Stimulated activated CD8-positive, alpha-beta memory T cell treated with anti-CD3 and anti-CD28 coated beads, Interleukin-7, amount 100 ng/mL, for 4 hours (primary cell): ENCODE measurements around the gene CT45A9.
"Not testable (repeated sequence)": the region's sequence is repeated elsewhere in the genome, so short reads cannot be mapped to it uniquely, and the experiment has no call there.

ENCODE experiments used
- DNase-seq, 2 donors: peaks; one replicate each; pipeline ENCODE4 v3.0.0-alpha.2; 2020; ENCODE audit warnings: low read depth in 2 of 2

Gene CT45A9

GRCh38 chrX:135871712-135872111 lies at the start of gene CT45A9:
Gene CT45A9 (minus strand): TSS chrX:135871812. CDS start chrX:135868061, 3,751 bp downstream.
- not testable (repeated sequence) for DNase-seq

- DNase-seq = not testable (repeated sequence)
Measured at GRCh38 chrX:135920516-135920915, 48.9 kb upstream of the CT45A9 start.

- no peak for DNase-seq
Measured at GRCh38 chrX:135914404-135914803, 42.8 kb upstream of the CT45A9 start.

- DNase-seq = no peak
Measured at GRCh38 chrX:135910251-135910650, 38.6 kb upstream of the CT45A9 start.

- no peak for DNase-seq
Measured at GRCh38 chrX:135893294-135893817, 21.7 kb upstream of the CT45A9 start, which contains the start of the genes CT45A10 and SAGE1. Gene CT45A10 (minus strand): TSS chrX:135893444. CDS start chrX:135885344, 8,100 bp downstream. Gene SAGE1 (plus strand): TSS chrX:135893716. CDS start chrX:135896243, 2,527 bp downstream.

GRCh38 chrX:135892781-135893180 lies 21.2 kb upstream of the CT45A9 start:
- DNase-seq = no peak

GRCh38 chrX:135890087-135890585 lies 18.5 kb upstream of the CT45A9 start:
- DNase-seq = no peak

GRCh38 chrX:135888976-135889375 lies 17.4 kb upstream of the CT45A9 start:
- DNase-seq = not testable (repeated sequence)

GRCh38 chrX:135888230-135888629 lies 16.6 kb upstream of the CT45A9 start:
- DNase-seq = not testable (repeated sequence)

GRCh38 chrX:135882741-135883140 lies 11.1 kb upstream of the CT45A9 start:
- DNase-seq = not testable (repeated sequence)

GRCh38 chrX:135854438-135854837 lies 17.2 kb downstream of the CT45A9 start, which contains the start of gene CT45A8:
Gene CT45A8 (minus strand): TSS chrX:135854538. CDS start chrX:135850783, 3,755 bp downstream.
- DNase-seq = not testable (repeated sequence)

GRCh38 chrX:135837180-135837579 lies 34.4 kb downstream of the CT45A9 start, which contains the start of gene CT45A7:
Gene CT45A7 (minus strand): TSS chrX:135837280. CDS start chrX:135833533, 3,747 bp downstream.
- DNase-seq = not testable (repeated sequence)

- not testable (repeated sequence) for DNase-seq
Measured at GRCh38 chrX:135819912-135820311, 51.7 kb downstream of the CT45A9 start, which contains the start of gene CT45A2. Gene CT45A2 (minus strand): TSS chrX:135820012. CDS start chrX:135816265, 3,747 bp downstream.
